ENCODE results near the gene GMDS. TPM values are rescaled to one million over a fixed set of nuclear protein-coding genes. Genes with fewer than 3 reads are reported as not detected.

GMDS gene
- total and polyA plus RNA-seq, 2 experiments from 2014 or later: 3.0 to 12.6 TPM

- Histone ChIP-seq H4K20me1 (ENCODE audit: insufficient read depth) (no peaks in the 10 kb centered on the region), H3K9me2 (ENCODE audit: insufficient read depth) (no peaks in the 10 kb centered on the region), H2AFZ (no peak overlapping the region), H3F3A (ENCODE audit: insufficient read depth) (no peaks in the 10 kb centered on the region), H3K4me3 (no peak overlapping the region), H3K4me2 (ENCODE audit: unreplicated experiment) (no peak overlapping the region), H3K4me1 (ENCODE audit: insufficient read depth) (no peaks in the 10 kb centered on the region), H3K27me3 (replicated peaks; ENCODE audit: insufficient read depth) (no peaks in the 10 kb centered on the region), H3K36me3 (ENCODE audit: low read depth) (no peaks in the 10 kb centered on the region), H3K27ac (no peak overlapping the region), H3K9ac (no peak overlapping the region), H3K79me2 (ENCODE audit: insufficient read depth) (no peaks in the 10 kb centered on the region), H3K9me3 (ENCODE audit: low read depth) (no peaks in the 10 kb centered on the region)
- in situ Hi-C loops (cut with MboI): no loop called here
- WGBS, 2 experiments (ENCODE audit: low coverage in 1 of 2, low lambda C conversion rate in 2 of 2, missing lambda C conversion rate in 2 of 2): 81 to 85% methylated on average over 13 of the region's 13 CpGs
- TF ChIP-seq EZH2 (IDR thresholded peaks at IDR 0.05; ENCODE audit: insufficient read depth, poor library complexity, severe bottlenecking) (no peak), EZH2phosphoT487 (IDR thresholded peaks at IDR 0.05; ENCODE audit: insufficient read depth, low read depth) (no peak)
- DNase-seq: no peak
Observed at GRCh38 chr6:1657116-1657770, 588.2 kb downstream of the GMDS start.

- Histone ChIP-seq H4K20me1 (ENCODE audit: insufficient read depth) (no peaks in the 10 kb centered on the region), H2AFZ (no peak overlapping the region), H3F3A (ENCODE audit: insufficient read depth) (no peaks in the 10 kb centered on the region), H3K36me3 (ENCODE audit: low read depth) (no peaks in the 10 kb centered on the region), H3K4me2 (ENCODE audit: unreplicated experiment) (no peak overlapping the region), H3K9me2 (ENCODE audit: insufficient read depth) (no peaks in the 10 kb centered on the region), H3K9me3 (ENCODE audit: low read depth) (no peaks in the 10 kb centered on the region), H3K9ac (no peak overlapping the region), H3K27me3 (replicated peaks; ENCODE audit: insufficient read depth) (no peaks in the 10 kb centered on the region), H3K27ac (no peak overlapping the region), H3K79me2 (ENCODE audit: insufficient read depth) (no peaks in the 10 kb centered on the region), H3K4me3 (no peak overlapping the region), H3K4me1 (ENCODE audit: insufficient read depth) (no peaks in the 10 kb centered on the region)
- WGBS, 2 experiments (ENCODE audit: low coverage in 1 of 2, low lambda C conversion rate in 2 of 2, missing lambda C conversion rate in 2 of 2): 78 to 86% methylated on average over 4 of the region's 4 CpGs
- DNase-seq: no peak
- no peak for TF ChIP-seq EZH2 (IDR thresholded peaks at IDR 0.05; ENCODE audit: insufficient read depth, poor library complexity, severe bottlenecking)
- no peak for TF ChIP-seq EZH2phosphoT487 (IDR thresholded peaks at IDR 0.05; ENCODE audit: insufficient read depth, low read depth)
- in situ Hi-C loops (cut with MboI): no loop called here
Observed at GRCh38 chr6:1654054-1654453, 591.4 kb downstream of the GMDS start.

- Histone ChIP-seq H3K79me2 (ENCODE audit: insufficient read depth) (no peaks in the 10 kb centered on the region), H3K4me3 (no peak overlapping the region), H3K9me3 (ENCODE audit: low read depth) (no peaks in the 10 kb centered on the region), H3K36me3 (ENCODE audit: low read depth) (no peaks in the 10 kb centered on the region), H2AFZ (no peak overlapping the region), H3K9me2 (ENCODE audit: insufficient read depth) (no peaks in the 10 kb centered on the region), H3F3A (ENCODE audit: insufficient read depth) (no peaks in the 10 kb centered on the region), H3K27ac (no peak overlapping the region), H4K20me1 (ENCODE audit: insufficient read depth) (no peaks in the 10 kb centered on the region), H3K9ac (no peak overlapping the region), H3K4me2 (ENCODE audit: unreplicated experiment) (no peak overlapping the region), H3K4me1 (ENCODE audit: insufficient read depth) (no peaks in the 10 kb centered on the region), H3K27me3 (replicated peaks; ENCODE audit: insufficient read depth) (no peaks in the 10 kb centered on the region)
- no peak for DNase-seq
- in situ Hi-C loops (cut with MboI): no loop called here
- 87 to 90% methylated on average over 10 of the region's 10 CpGs for WGBS, 2 experiments (ENCODE audit: low coverage in 1 of 2, low lambda C conversion rate in 2 of 2, missing lambda C conversion rate in 2 of 2)
- TF ChIP-seq EZH2 (IDR thresholded peaks at IDR 0.05; ENCODE audit: insufficient read depth, poor library complexity, severe bottlenecking): no peak
Observed at GRCh38 chr6:1652842-1653241, 592.6 kb downstream of the GMDS start.

GRCh38 chr6:1651362-1651761 lies 594.0 kb downstream of the GMDS start:
- WGBS, 2 experiments (ENCODE audit: low coverage in 1 of 2, low lambda C conversion rate in 2 of 2, missing lambda C conversion rate in 2 of 2): 90 to 91% methylated on average over 3 of the region's 3 CpGs
- no peak for DNase-seq
- Histone ChIP-seq H3K9me2 (ENCODE audit: insufficient read depth) (no peaks in the 10 kb centered on the region), H3K4me1 (ENCODE audit: insufficient read depth) (no peaks in the 10 kb centered on the region), H3K36me3 (ENCODE audit: low read depth) (no peaks in the 10 kb centered on the region), H3K9ac (no peak overlapping the region), H3K27me3 (replicated peaks; ENCODE audit: insufficient read depth) (no peaks in the 10 kb centered on the region), H4K20me1 (ENCODE audit: insufficient read depth) (no peaks in the 10 kb centered on the region), H3K79me2 (ENCODE audit: insufficient read depth) (no peaks in the 10 kb centered on the region), H3K4me3 (no peak overlapping the region), H3K4me2 (ENCODE audit: unreplicated experiment) (no peak overlapping the region), H2AFZ (no peak overlapping the region), H3F3A (ENCODE audit: insufficient read depth) (no peaks in the 10 kb centered on the region), H3K27ac (no peak overlapping the region), H3K9me3 (ENCODE audit: low read depth) (no peaks in the 10 kb centered on the region)
- in situ Hi-C loops (cut with MboI): no loop called here
- TF ChIP-seq EZH2phosphoT487 (IDR thresholded peaks at IDR 0.05; ENCODE audit: insufficient read depth, low read depth) (no peak), EZH2 (IDR thresholded peaks at IDR 0.05; ENCODE audit: insufficient read depth, poor library complexity, severe bottlenecking) (no peak)
